Parathyroid adenoma (tissue), 2 donors: Measurements from ENCODE around the gene TYR.
"Not testable (repeated sequence)": the region's sequence is repeated elsewhere in the genome, so short reads cannot be mapped to it uniquely, and the experiment has no call there.

Source experiments
- H2AFZ ChIP-seq: fragments of 300-600 bp; sonication (generic); one replicate; pipeline ENCODE4 v1.7.0; 2017; ENCODE audit warnings: antibody characterized with exemption, mild to moderate bottlenecking
- H3K27ac ChIP-seq: fragments of 300-600 bp; sonication (generic); one replicate; pipeline ENCODE4 v1.7.0; 2017
- H3K27me3 ChIP-seq: fragments of 300-600 bp; sonication (generic); one replicate; pipeline ENCODE4 v1.7.0; 2017; ENCODE audit warnings: low read length; ENCODE audit not compliant: control insufficient read depth, insufficient read depth
- H3K36me3 ChIP-seq: fragments of 300-600 bp; sonication (generic); one replicate; pipeline ENCODE4 v1.7.0; 2017; ENCODE audit warnings: low read length; ENCODE audit not compliant: control insufficient read depth, insufficient read depth
- H3K4me1 ChIP-seq: fragments of 300-600 bp; sonication (generic); one replicate; pipeline ENCODE4 v1.7.0; 2017; ENCODE audit warnings: control low read depth
- H3K4me2 ChIP-seq: fragments of 300-600 bp; sonication (generic); one replicate; pipeline ENCODE4 v1.7.0; 2017; ENCODE audit warnings: low read length
- H3K4me3 ChIP-seq: fragments of 300-600 bp; sonication (generic); one replicate; pipeline ENCODE4 v1.7.0; 2017; ENCODE audit warnings: low read depth, low read length
- H3K79me2 ChIP-seq: fragments of 300-600 bp; sonication (generic); one replicate; pipeline ENCODE4 v1.7.0; 2017; ENCODE audit warnings: control low read depth
- H3K9ac ChIP-seq: fragments of 300-600 bp; sonication (generic); one replicate; pipeline ENCODE4 v1.7.0; 2017; ENCODE audit warnings: mild to moderate bottlenecking
- H3K9me3 ChIP-seq: fragments of 300-600 bp; sonication (generic); one replicate; pipeline ENCODE4 v1.7.0; 2017; ENCODE audit warnings: low read length; ENCODE audit not compliant: control insufficient read depth
- TF ChIP-seq, protein P1 (sequence below): fragments of 300-600 bp; sonication (generic); IDR thresholded peaks from one replicate; pipeline ENCODE4 v1.7.0; 2017; ENCODE audit warnings: antibody characterized with exemption, mild to moderate bottlenecking
- donor health status: primary hyperparathyroidism.

TYR gene

DNA sequence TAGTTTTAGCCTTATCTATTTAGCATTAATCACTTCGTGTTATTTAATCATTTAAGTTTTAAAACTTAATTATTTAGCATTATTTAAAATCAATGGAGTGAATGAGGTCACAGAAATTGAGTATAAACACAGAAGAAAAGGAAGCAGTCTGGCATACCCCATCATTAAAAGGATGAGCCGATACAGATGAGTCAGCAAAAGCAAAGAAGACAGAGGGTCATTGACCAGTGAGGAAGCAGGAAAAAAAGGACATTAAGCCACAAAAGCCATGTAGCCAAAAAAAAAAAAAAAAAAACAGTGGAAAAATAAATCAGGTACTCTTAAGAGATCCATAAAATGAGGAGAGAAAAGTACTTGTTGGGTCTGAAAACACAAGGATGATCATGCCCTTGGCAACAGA is 71.5 kb downstream of the TYR start:
- H3K79me2 ChIP-seq, result no peaks in the 10 kb centered on the region
- H2AFZ ChIP-seq, result no peak overlapping the region
- TF ChIP-seq, protein P1, sequence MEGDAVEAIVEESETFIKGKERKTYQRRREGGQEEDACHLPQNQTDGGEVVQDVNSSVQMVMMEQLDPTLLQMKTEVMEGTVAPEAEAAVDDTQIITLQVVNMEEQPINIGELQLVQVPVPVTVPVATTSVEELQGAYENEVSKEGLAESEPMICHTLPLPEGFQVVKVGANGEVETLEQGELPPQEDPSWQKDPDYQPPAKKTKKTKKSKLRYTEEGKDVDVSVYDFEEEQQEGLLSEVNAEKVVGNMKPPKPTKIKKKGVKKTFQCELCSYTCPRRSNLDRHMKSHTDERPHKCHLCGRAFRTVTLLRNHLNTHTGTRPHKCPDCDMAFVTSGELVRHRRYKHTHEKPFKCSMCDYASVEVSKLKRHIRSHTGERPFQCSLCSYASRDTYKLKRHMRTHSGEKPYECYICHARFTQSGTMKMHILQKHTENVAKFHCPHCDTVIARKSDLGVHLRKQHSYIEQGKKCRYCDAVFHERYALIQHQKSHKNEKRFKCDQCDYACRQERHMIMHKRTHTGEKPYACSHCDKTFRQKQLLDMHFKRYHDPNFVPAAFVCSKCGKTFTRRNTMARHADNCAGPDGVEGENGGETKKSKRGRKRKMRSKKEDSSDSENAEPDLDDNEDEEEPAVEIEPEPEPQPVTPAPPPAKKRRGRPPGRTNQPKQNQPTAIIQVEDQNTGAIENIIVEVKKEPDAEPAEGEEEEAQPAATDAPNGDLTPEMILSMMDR, result no peak
- H3K4me2 ChIP-seq, result no peak overlapping the region
- H3K27me3 ChIP-seq, result no peaks in the 10 kb centered on the region
- no peak overlapping the region for H3K4me3 ChIP-seq
- no peaks in the 10 kb centered on the region for H3K9me3 ChIP-seq
- H3K36me3 ChIP-seq, result no peaks in the 10 kb centered on the region
- H3K4me1 ChIP-seq, result no peaks in the 10 kb centered on the region
- H3K9ac ChIP-seq, result no peak overlapping the region
- H3K27ac ChIP-seq, result no peak overlapping the region

DNA sequence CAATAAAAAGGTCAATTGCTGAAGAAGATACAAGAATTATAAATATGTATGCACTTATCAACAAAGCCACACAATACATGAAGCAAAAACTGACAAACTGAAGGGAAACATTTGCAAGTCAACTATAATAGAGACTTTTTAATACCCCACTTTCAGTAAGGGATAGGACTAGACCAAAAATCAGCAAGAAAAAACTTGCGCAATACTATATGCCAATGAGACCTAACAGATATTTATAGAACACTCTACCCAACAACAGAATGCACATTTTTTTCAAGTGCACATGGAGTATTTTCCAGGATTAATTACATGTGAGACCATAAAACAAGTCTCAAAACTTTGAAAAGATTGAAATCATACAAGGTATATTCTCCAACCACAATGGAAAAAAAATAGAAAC is 83.8 kb downstream of the TYR start:
- not testable (repeated sequence) for H3K9me3 ChIP-seq, H3K27me3 ChIP-seq, H3K4me2 ChIP-seq, H3K4me1 ChIP-seq, H3K27ac ChIP-seq, H3K4me3 ChIP-seq, H3K79me2 ChIP-seq, H3K9ac ChIP-seq, H2AFZ ChIP-seq, H3K36me3 ChIP-seq

DNA sequence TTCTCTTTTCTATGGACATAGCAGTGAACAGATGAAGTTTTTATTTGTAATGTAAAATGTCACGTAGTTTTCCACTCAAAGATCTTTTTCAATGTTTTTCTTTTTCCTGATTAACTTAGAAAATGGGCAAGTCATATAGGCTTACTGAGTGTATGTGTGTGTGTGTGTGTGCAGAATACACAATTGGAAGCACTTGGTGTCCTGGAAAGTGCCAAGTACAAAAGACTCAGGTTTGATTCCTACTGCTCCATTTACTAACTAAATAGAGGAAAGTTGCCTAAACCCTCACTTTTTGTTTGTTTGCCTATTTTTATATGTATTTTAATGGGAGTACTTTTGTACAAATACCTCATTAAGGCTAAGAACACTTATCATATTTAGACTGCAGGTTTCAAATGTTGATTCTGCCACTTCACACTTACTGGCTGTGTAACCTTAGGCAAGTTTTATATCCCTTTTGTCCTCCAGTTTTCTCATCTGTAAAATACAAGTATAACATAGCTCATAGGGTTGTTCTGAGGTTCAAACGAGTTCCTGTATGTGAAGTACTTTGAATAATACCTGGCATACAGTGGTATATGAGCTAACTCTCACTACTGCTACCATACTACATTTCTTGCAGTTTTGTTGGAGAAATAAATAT is 90.1 kb downstream of the TYR start:
- TF ChIP-seq, protein P1, result no peak
- Histone ChIP-seq H3K4me1 (no peaks in the 10 kb centered on the region), H3K36me3 (no peaks in the 10 kb centered on the region), H2AFZ (no peak overlapping the region), H3K79me2 (no peaks in the 10 kb centered on the region), H3K9ac (no peak overlapping the region), H3K9me3 (no peaks in the 10 kb centered on the region), H3K4me2 (no peak overlapping the region), H3K4me3 (no peak overlapping the region), H3K27ac (no peak overlapping the region), H3K27me3 (no peaks in the 10 kb centered on the region)

DNA sequence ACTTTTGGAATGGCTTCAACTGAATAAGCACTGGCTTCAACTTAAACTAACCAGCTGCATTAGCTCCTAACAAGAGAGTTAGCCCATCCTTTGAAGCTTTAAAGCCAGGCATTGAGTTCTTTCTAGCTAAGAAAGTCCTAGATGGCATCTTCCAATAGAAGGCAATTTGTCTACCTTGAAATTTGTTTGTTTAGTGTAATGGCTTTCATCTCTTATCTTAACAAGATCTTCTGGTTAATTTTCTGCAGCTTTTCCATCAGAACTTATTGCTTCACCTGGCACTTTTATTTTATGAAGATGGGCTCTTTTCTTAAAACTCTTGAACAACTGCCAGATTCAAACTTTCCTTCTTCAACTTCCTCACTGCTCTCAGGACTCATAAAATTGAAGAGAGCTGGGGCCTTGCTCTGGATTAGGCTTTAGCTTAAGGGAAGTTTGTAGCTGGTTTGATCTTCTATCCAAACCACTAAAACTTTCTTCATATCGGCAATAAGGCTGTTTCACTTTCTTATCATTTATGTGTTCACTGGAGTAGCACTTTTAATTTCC is 94.9 kb downstream of the TYR start:
- not testable (repeated sequence) for H3K27ac ChIP-seq, H3K9me3 ChIP-seq, H3K36me3 ChIP-seq, H2AFZ ChIP-seq, H3K27me3 ChIP-seq, H3K9ac ChIP-seq, H3K4me2 ChIP-seq, H3K4me3 ChIP-seq, H3K4me1 ChIP-seq, H3K79me2 ChIP-seq

DNA sequence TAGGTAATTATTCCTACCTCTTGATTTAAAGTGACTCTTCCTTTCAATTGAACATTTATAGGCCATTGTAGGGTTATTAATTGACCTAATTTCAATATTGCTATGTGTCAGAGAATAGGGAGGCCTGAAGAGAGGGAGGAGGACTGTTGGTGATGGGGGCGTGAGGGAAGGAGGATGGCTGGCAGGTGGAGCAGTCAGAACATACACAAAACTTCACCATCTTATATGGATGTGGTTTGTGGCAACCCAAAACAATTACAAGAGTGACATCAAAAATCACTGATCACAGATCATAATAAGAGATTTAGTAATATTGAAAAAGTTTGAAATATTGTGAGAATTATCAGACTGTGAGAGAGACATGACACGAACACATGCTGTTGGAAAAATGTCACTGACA is 95.5 kb downstream of the TYR start:
- H3K9me3 ChIP-seq, H3K79me2 ChIP-seq, H3K4me3 ChIP-seq, H3K4me1 ChIP-seq, H3K9ac ChIP-seq, H2AFZ ChIP-seq, H3K4me2 ChIP-seq, H3K27me3 ChIP-seq, H3K36me3 ChIP-seq, H3K27ac ChIP-seq: not testable (repeated sequence)

DNA sequence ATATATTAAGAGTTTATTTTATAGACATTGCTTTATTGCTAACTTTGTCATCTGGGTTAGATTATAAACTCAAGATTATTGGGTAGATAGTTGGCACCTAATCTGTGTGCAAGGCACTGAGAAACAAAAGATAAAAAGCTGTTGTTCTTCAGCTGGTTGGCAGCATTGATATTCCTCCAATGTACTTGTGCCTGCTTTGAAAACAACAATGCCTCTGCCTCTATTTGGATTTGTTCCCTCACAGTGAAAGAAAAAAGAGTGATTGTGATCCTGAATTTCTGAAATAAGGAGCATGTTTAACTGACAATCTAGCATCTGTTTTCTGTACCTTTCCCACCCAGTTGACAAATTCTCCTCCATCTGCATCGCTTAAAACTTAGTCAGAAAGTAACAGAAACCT is 98.3 kb downstream of the TYR start:
- Histone ChIP-seq H3K9me3 (no peaks in the 10 kb centered on the region), H3K27ac (no peak overlapping the region), H3K36me3 (no peaks in the 10 kb centered on the region), H3K27me3 (no peaks in the 10 kb centered on the region), H2AFZ (no peak overlapping the region), H3K9ac (no peak overlapping the region), H3K4me1 (no peaks in the 10 kb centered on the region), H3K79me2 (no peaks in the 10 kb centered on the region), H3K4me2 (no peak overlapping the region), H3K4me3 (no peak overlapping the region)
- TF ChIP-seq, protein P1, result no peak
